GM19455 (cell line): ENCODE measurements around the gene EFNA5.

Experiments used
- ATAC-seq: cut with Tn5 transposase; IDR thresholded peaks from one replicate; pipeline ENCODE4 v1.9.1; 2021; ENCODE audit not compliant: unreplicated experiment

The EFNA5 gene

GRCh38 chr5:107341376-107342084, 329.2 kb downstream of the EFNA5 start:
- no peak for ATAC-seq

GRCh38 chr5:107340631-107341030, 330.1 kb downstream of the EFNA5 start:
- ATAC-seq, result no peak

- no peak for ATAC-seq
Measured at GRCh38 chr5:107338335-107338734, 332.4 kb downstream of the EFNA5 start.

DNA sequence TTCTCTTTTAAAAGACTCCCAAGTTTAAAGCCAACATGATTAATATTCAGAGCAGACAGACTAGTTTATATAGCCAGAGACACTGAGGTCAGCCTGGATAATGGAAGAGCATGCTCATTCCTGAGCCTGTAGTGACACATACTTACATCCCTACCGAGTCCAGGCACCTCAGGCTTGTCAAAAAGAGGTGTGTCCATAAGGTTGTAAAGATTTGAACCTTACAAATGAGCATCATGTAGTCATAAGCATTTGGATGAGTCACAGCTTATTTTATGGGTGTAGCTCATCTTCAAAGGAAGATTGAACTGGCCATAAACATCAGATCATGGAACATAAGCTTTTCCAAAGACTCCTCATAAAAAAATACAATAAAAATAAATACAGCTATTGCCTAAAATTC, 333.5 kb downstream of the EFNA5 start:
- no peak for ATAC-seq

- no peak for ATAC-seq
Measured at GRCh38 chr5:107331882-107332281, 338.9 kb downstream of the EFNA5 start.

DNA sequence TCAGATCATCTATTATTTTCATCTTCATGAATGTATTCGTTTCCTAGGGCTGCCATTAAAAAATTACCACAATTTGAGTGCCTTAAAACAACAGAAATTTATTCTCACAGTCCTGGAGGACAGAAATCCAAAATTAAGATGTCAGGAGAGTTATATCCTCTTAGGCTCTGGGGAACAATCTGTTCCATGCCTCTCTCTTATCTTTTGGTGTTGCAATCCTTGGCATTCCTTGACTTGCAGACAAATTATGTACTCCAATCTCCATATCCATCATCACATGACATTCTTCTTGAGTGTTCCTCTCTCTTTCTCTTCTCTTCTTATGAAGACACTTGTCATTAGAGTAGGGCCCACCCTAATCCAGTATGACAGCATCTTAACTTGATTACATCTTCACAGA, 339.4 kb downstream of the EFNA5 start:
- no peak for ATAC-seq

DNA sequence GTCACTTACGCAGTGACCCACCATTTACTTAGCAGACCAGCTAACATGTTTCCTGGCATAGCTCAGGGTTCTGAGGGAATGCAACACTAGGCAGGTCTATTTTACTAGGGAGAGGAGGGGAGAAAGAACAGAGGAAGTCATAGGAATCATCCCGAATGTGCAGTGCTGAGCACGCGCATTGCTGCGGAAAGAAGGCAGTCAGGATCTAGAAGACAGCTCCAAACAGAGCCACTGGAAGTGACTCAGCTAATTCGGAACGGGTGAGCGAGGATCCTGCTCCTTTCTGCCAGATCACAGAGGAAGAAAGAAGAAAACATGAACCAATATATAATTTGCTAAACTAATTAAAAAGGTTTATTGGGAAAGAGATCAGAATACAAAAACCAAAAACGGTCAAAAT, 339.8 kb downstream of the EFNA5 start:
- ATAC-seq, result no peak

- ATAC-seq, result no peak
Measured at GRCh38 chr5:107329850-107330249, 340.9 kb downstream of the EFNA5 start.
